Hepatocyte (in vitro differentiated cells): ENCODE results near the gene ISL2. TPM values are rescaled to one million over a fixed set of nuclear protein-coding genes. Genes with fewer than 3 reads are reported as not detected.

Source experiments
- DNase-seq: peaks from one replicate; pipeline ENCODE4 v3.0.0-alpha.2; 2016; ENCODE audit warnings: low spot score
- H2AFZ ChIP-seq: fragments of 200-600 bp; sonication (generic); 2 replicates; pipeline ENCODE4 v1.6.0; 2016; ENCODE audit warnings: antibody characterized with exemption, mild to moderate bottlenecking
- H3K27ac ChIP-seq: fragments of 200-600 bp; sonication (generic); 2 replicates; pipeline ENCODE4 v1.5.1; 2016; ENCODE audit warnings: mild to moderate bottlenecking
- H3K27me3 ChIP-seq: fragments of 200-600 bp; sonication (generic); 2 replicates; pipeline ENCODE4 v1.6.1; 2016
- H3K36me3 ChIP-seq: fragments of 200-600 bp; sonication (generic); replicated peaks from 2 replicates; pipeline ENCODE4 v1.5.1; 2016; ENCODE audit warnings: low read depth; ENCODE audit not compliant: insufficient read depth
- H3K4me1 ChIP-seq: fragments of 200-600 bp; sonication (generic); 2 replicates; pipeline ENCODE4 v1.5.1; 2016; ENCODE audit warnings: mild to moderate bottlenecking, moderate library complexity; ENCODE audit not compliant: insufficient read depth
- H3K4me2 ChIP-seq: fragments of 200-600 bp; sonication (generic); 2 replicates; pipeline ENCODE4 v1.6.0; 2016
- H3K4me3 ChIP-seq: fragments of 200-600 bp; sonication (generic); 2 replicates; pipeline ENCODE4 v1.5.1; 2016; ENCODE audit warnings: mild to moderate bottlenecking
- H3K79me2 ChIP-seq: fragments of 200-600 bp; sonication (generic); 2 replicates; pipeline ENCODE4 v1.6.0; 2017; ENCODE audit warnings: mild to moderate bottlenecking
- H3K9me2 ChIP-seq: fragments of 200-600 bp; sonication (generic); replicated peaks from 2 replicates; pipeline ENCODE4 v1.6.0; 2017; ENCODE audit warnings: mild to moderate bottlenecking; ENCODE audit not compliant: insufficient read depth
- H3K9me3 ChIP-seq: fragments of 200-600 bp; sonication (generic); 2 replicates; pipeline ENCODE4 v1.5.1; 2016; ENCODE audit warnings: low read depth, mild to moderate bottlenecking
- H4K20me1 ChIP-seq: fragments of 200-600 bp; sonication (generic); 2 replicates; pipeline ENCODE4 v1.6.0; 2016; ENCODE audit warnings: mild to moderate bottlenecking; ENCODE audit not compliant: insufficient read depth, poor library complexity, severe bottlenecking
- EZH2 ChIP-seq: fragments of 200-600 bp; sonication (generic); IDR thresholded peaks from 2 replicates; pipeline ENCODE4 v1.6.1; 2016; ENCODE audit warnings: antibody characterized with exemption, mild to moderate bottlenecking, borderline replicate concordance
- EZH2phosphoT487 ChIP-seq: fragments of 200-600 bp; sonication (generic); IDR thresholded peaks from one replicate; pipeline ENCODE4 v1.6.1; 2018; ENCODE audit warnings: antibody characterized with exemption, mild to moderate bottlenecking, low read depth, moderate library complexity; ENCODE audit not compliant: unreplicated experiment, severe bottlenecking
- WGBS: methylation state at CpG from one replicate; pipeline ENCODE4 v1.1.6; 2016; ENCODE audit warnings: low lambda C conversion rate; ENCODE audit errors: missing lambda C conversion rate; 5-methylcytosine and 5-hydroxymethylcytosine counted together
- polyA plus RNA-seq: library from polyadenylated mRNA; unstranded; fragments of >200 nt; fragmentation: Nextera tagmentation; extraction: Ambion mirVana; gene quantifications from 2 replicates; pipeline ENCODE4 v1.2.1, GENCODE V29; 2016
- total RNA-seq: library from RNA; depleted of rRNA; stranded (reverse); fragments of >200 nt; gene quantifications from 2 replicates; pipeline ENCODE4 v1.2.3, GENCODE V29; 2014
- TF ChIP-seq, protein P1 (sequence below): fragments of 200-600 bp; sonication (generic); IDR thresholded peaks from 2 replicates; pipeline ENCODE4 v1.5.1; 2016; ENCODE audit warnings: antibody characterized with exemption, mild to moderate bottlenecking; ENCODE audit not compliant: poor library complexity

Gene ISL2
- total and polyA plus RNA-seq, 2 experiments from 2014 or later: 3.9 to 4.7 TPM

DNA sequence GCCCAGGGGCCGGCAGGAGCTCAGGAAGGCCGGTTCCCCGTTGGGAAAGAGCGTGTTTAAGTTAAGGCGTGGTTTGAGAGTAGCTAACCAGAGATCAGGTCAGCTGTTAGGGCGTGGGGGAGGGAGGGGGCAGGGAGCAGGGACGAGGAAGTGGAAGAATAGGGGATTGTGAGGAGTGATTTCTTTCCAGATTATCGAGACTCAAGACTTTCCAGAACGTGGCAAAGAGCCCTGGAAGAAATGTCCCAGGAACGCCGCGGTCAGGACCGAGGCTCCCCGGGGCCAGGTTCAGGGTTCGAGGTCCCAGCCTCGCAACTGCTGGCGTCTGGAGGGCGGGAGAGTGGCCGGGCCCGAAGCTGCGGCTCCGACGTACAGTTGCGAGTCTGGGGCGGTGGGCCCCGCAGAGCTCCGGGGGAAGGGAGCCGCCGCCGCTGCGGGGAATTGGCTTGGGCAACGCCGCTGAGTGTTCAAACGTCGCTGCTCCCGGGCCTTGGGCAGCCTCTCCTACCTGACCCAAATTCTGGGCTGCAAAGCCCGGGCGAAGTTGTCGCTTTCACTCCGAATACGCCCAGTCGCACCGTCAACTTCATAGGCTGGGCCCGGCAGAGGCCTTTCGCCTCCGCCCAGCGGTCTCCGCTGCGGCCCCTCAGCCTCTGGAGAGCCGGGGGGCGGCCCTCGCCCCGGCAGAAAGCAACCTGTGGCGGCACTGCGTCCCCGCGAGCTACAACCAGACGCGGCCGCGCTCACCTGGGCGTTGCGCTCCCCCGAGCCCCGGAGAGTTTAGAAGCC is 9.5 kb downstream of the ISL2 start:
- no peaks in the 10 kb centered on the region for H4K20me1 ChIP-seq
- 3% methylated on average over 62 of the region's 65 CpGs for WGBS
- peak overlapping the region; percentile 23 for H2AFZ ChIP-seq
- peak overlapping the region; percentile 97 for H3K4me2 ChIP-seq
- peaks cover 41% of the 10 kb centered on the region for H3K4me1 ChIP-seq
- no peak for TF ChIP-seq EZH2phosphoT487
- no peak for TF ChIP-seq EZH2
- TF ChIP-seq, protein P1, sequence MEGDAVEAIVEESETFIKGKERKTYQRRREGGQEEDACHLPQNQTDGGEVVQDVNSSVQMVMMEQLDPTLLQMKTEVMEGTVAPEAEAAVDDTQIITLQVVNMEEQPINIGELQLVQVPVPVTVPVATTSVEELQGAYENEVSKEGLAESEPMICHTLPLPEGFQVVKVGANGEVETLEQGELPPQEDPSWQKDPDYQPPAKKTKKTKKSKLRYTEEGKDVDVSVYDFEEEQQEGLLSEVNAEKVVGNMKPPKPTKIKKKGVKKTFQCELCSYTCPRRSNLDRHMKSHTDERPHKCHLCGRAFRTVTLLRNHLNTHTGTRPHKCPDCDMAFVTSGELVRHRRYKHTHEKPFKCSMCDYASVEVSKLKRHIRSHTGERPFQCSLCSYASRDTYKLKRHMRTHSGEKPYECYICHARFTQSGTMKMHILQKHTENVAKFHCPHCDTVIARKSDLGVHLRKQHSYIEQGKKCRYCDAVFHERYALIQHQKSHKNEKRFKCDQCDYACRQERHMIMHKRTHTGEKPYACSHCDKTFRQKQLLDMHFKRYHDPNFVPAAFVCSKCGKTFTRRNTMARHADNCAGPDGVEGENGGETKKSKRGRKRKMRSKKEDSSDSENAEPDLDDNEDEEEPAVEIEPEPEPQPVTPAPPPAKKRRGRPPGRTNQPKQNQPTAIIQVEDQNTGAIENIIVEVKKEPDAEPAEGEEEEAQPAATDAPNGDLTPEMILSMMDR: no peak
- H3K27ac ChIP-seq: peak overlapping the region; percentile 92
- DNase-seq: peak; percentile 48
- H3K9me2 ChIP-seq: no peaks in the 10 kb centered on the region
- H3K79me2 ChIP-seq: peaks cover 22% of the 10 kb centered on the region
- H3K27me3 ChIP-seq: peaks cover 76% of the 10 kb centered on the region
- no peaks in the 10 kb centered on the region for H3K9me3 ChIP-seq
- H3K4me3 ChIP-seq: peak overlapping the region; percentile 62
- no peaks in the 10 kb centered on the region for H3K36me3 ChIP-seq

DNA sequence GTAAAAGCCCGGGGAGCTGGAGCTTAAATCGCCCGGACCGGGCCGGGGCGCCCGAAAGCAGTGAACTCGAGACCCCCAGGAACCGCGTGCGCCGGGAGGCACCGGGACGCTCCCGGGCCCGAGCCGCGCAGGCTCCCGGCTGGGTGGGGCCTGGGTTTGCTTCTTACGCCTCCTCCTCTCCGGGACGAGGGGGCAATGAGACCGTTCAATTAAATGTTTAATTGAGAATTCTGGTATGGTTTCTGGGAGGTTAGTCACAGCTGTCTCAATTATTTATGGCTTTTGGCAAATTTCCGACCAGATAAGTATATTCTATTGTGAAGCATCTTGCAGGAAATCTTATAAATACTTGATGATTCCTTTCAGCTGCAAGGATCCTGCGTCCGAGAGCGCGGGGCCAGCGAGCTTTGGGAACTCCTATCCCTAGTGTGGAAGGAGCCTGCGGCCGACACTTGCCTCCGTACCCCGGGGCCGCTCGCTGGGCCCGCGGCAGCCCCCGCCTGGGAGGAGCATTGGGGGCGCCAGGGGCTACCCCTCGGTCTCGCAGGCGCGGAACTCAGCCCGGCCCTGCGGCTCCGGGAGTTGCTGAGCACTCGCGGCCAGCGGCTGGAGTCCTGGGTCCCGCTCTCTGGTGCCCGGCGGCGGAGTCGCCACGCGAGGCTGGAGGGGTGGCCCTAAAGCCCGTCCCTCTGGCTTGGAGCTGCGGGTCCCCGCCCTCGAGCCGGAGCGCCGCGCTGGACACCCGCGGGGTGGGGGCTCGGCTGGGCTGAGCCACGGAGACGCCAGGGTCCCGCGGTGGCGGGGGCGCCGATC is 10.3 kb downstream of the ISL2 start:
- no peaks in the 10 kb centered on the region for H4K20me1 ChIP-seq
- peaks cover 33% of the 10 kb centered on the region for H3K4me1 ChIP-seq
- H3K27me3 ChIP-seq: peaks cover 68% of the 10 kb centered on the region
- peak; percentile 33 for DNase-seq
- peak; percentile 77 for TF ChIP-seq EZH2phosphoT487
- TF ChIP-seq, protein P1: no peak
- H2AFZ ChIP-seq: peak overlapping the region; percentile 23
- no peaks in the 10 kb centered on the region for H3K36me3 ChIP-seq
- H3K27ac ChIP-seq: peak overlapping the region; percentile 92
- 2% methylated on average over 72 of the region's 74 CpGs for WGBS
- no peaks in the 10 kb centered on the region for H3K9me2 ChIP-seq
- H3K4me2 ChIP-seq: peak overlapping the region; percentile 97
- H3K9me3 ChIP-seq: no peaks in the 10 kb centered on the region
- H3K79me2 ChIP-seq: peaks cover 20% of the 10 kb centered on the region
- peak overlapping the region; percentile 62 for H3K4me3 ChIP-seq

DNA sequence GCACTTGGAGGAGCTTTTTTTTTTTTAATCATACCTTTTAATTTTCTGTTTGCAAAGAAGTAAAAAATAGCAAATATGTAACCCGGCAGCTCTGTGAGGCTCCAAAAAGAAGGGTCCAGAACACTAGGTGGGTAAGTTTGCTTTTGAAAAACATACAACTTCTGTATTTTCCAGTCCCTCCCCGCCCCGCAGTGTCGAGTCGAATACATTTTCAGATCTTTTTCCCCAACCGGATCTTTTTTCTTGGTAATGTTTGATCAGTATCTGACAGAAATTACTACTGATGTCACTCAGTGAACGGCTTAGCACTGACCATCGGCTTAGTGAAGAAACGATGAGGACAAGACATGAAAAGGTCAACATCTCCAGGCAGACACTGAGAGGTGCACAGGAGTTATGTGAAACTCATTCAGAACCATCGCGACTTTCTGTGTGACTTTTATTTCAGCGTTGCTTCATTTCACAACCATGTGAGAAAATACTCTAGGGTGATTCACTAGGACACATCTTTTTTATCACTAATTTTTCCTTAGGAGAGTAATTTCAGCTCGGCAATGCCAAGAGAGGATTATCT is 11.0 kb downstream of the ISL2 start:
- peak overlapping the region; percentile 92 for H3K27ac ChIP-seq
- peak overlapping the region; percentile 62 for H3K4me3 ChIP-seq
- H3K4me2 ChIP-seq: peak overlapping the region; percentile 97
- no peaks in the 10 kb centered on the region for H4K20me1 ChIP-seq
- H3K27me3 ChIP-seq: peaks cover 61% of the 10 kb centered on the region
- peaks cover 27% of the 10 kb centered on the region for H3K4me1 ChIP-seq
- no peaks in the 10 kb centered on the region for H3K36me3 ChIP-seq
- no peaks in the 10 kb centered on the region for H3K9me3 ChIP-seq
- H3K79me2 ChIP-seq: peaks cover 20% of the 10 kb centered on the region
- peak; percentile 17 for DNase-seq
- no peak overlapping the region for H2AFZ ChIP-seq
- 19% methylated on average over 13 of the region's 13 CpGs for WGBS
- no peaks in the 10 kb centered on the region for H3K9me2 ChIP-seq
- TF ChIP-seq, protein P1: no peak
- peak; percentile 34 for TF ChIP-seq EZH2phosphoT487
- TF ChIP-seq EZH2: peak; percentile 78
